Hematopoietic multipotent progenitor cell (in vitro differentiated cells): ENCODE results near the gene IL1A. TPM values are rescaled to one million over a fixed set of nuclear protein-coding genes. Genes with fewer than 3 reads are reported as not detected.

Experiments
- DNase-seq, 3 donors: peaks; one replicate each; pipeline ENCODE4 v3.0.0-alpha.2; 2011 to 2015; ENCODE audit warnings: low read depth in 2 of 3, low spot score in 2 of 3
- total RNA-seq: library from RNA; depleted of rRNA; stranded (reverse); fragments of >200 nt; gene quantifications from one replicate; pipeline ENCODE4 v1.2.3, GENCODE V29; 2012

Gene IL1A
- total RNA-seq, 1 donor: under 0.01 TPM

- peak in 2 of 3 donors; percentile 59 to 62 for DNase-seq
Measured at GRCh38 chr2:112794131-112794733, 9.9 kb upstream of the IL1A start.

GRCh38 chr2:112793449-112793978 lies 9.2 kb upstream of the IL1A start:
- no peak for DNase-seq

- DNase-seq: no peak
Measured at GRCh38 chr2:112792419-112792818, 8.1 kb upstream of the IL1A start.

- no peak for DNase-seq
Measured at GRCh38 chr2:112791693-112792230, 7.5 kb upstream of the IL1A start.

GRCh38 chr2:112791019-112791418 lies 6.7 kb upstream of the IL1A start:
- DNase-seq: no peak

GRCh38 chr2:112790305-112790704 lies 6.0 kb upstream of the IL1A start:
- no peak for DNase-seq

- DNase-seq: no peak
Measured at GRCh38 chr2:112789186-112789585, 4.9 kb upstream of the IL1A start.

GRCh38 chr2:112788653-112789052 lies 4.4 kb upstream of the IL1A start:
- no peak for DNase-seq

- DNase-seq: peak in 1 of 3 donors; percentile 73
Measured at GRCh38 chr2:112787729-112788393, 3.6 kb upstream of the IL1A start.

- DNase-seq: no peak
Measured at GRCh38 chr2:112787294-112787693, 3.0 kb upstream of the IL1A start.

- no peak for DNase-seq
Measured at GRCh38 chr2:112783187-112783714, 1.0 kb downstream of the IL1A start.

GRCh38 chr2:112782234-112782799 lies 2.0 kb downstream of the IL1A start:
- DNase-seq: no peak

- DNase-seq: no peak
Measured at GRCh38 chr2:112779598-112779997, 4.7 kb downstream of the IL1A start.

- DNase-seq: no peak
Measured at GRCh38 chr2:112777036-112777435, 7.3 kb downstream of the IL1A start.

GRCh38 chr2:112776113-112776512 lies 8.2 kb downstream of the IL1A start:
- no peak for DNase-seq

GRCh38 chr2:112774536-112775285 lies 9.6 kb downstream of the IL1A start:
- no peak for DNase-seq

- no peak for DNase-seq
Measured at GRCh38 chr2:112773556-112773955, 10.7 kb downstream of the IL1A start.

GRCh38 chr2:112772911-112773475 lies 11.3 kb downstream of the IL1A start:
- DNase-seq: no peak

- no peak for DNase-seq
Measured at GRCh38 chr2:112772322-112772721, 12.0 kb downstream of the IL1A start.

GRCh38 chr2:112768432-112768831 lies 15.9 kb downstream of the IL1A start:
- no peak for DNase-seq
